IMR-90 (cell line): Measurements from ENCODE around the gene CDC14A. TPM values are rescaled to one million over a fixed set of nuclear protein-coding genes. Genes with fewer than 3 reads are reported as not detected.

Experiments
- ATAC-seq: fragments of 200-7000 bp; cut with Tn5 transposase; 2 replicates; pipeline ENCODE4 v1.9.1; 2020; ENCODE audit warnings: low read depth, mild to moderate bottlenecking, moderate library complexity
- BruUV-seq: library from RNA; stranded (reverse); fragments of 400-500 nt; replicated peaks from 2 replicates; lab custom pipeline; 2021; lab: Mats Ljungman, UMichigan
- CTCF ChIA-PET: fragments of 300-600 bp; formaldehyde crosslinking; extraction: SDS; loops from one replicate; lab custom pipeline; 2021; ENCODE audit warnings: antibody characterized with exemption; lab: Yijun Ruan, JAX
- POLR2A ChIA-PET: fragments of 300-600 bp; sonication (Branson Sonifier 250); formaldehyde crosslinking; loops from one replicate; lab custom pipeline; 2022; ENCODE audit warnings: antibody characterized with exemption; ENCODE audit not compliant: unreplicated experiment; lab: Charles Lee
- DNase-seq: peaks from one replicate; pipeline ENCODE4 v3.0.0; 2013
- H2AFZ ChIP-seq: replicated peaks from 2 replicates; pipeline ENCODE3; 2013; ENCODE audit warnings: low read length, mild to moderate bottlenecking; ENCODE audit not compliant: poor library complexity
- H2AK5ac ChIP-seq: 2 replicates; pipeline ENCODE4 v1.6.1; 2013; ENCODE audit warnings: low read depth, low read length, inconsistent platforms
- H2AK9ac ChIP-seq: replicated peaks from 2 replicates; pipeline ENCODE3; 2013; ENCODE audit warnings: mild to moderate bottlenecking, low read depth, low read length, moderate library complexity; ENCODE audit not compliant: poor library complexity
- H2BK120ac ChIP-seq: 2 replicates; pipeline ENCODE4 v1.6.1; 2013; ENCODE audit warnings: low read depth, low read length, inconsistent platforms
- H2BK15ac ChIP-seq: 3 replicates; pipeline ENCODE4 v1.6.1; 2013; ENCODE audit warnings: low read depth, low read length, inconsistent platforms
- H2BK20ac ChIP-seq: 2 replicates; pipeline ENCODE4 v1.6.1; 2013; ENCODE audit warnings: low read depth, mild to moderate bottlenecking, inconsistent platforms, low read length, moderate library complexity
- H2BK5ac ChIP-seq: 2 replicates; pipeline ENCODE4 v1.6.1; 2013; ENCODE audit warnings: mild to moderate bottlenecking, low read depth, low read length, inconsistent platforms; ENCODE audit not compliant: poor library complexity, severe bottlenecking
- H3K14ac ChIP-seq: replicated peaks from 2 replicates; pipeline ENCODE4 v1.6.1; 2013; ENCODE audit warnings: low read depth, low read length, inconsistent platforms
- H3K18ac ChIP-seq: 2 replicates; pipeline ENCODE4 v1.6.1; 2013; ENCODE audit warnings: low read depth, low read length, control low read depth
- H3K23ac ChIP-seq: 2 replicates; pipeline ENCODE4 v1.6.1; 2013; ENCODE audit warnings: low read depth, low read length, inconsistent platforms
- H3K27ac ChIP-seq: 2 replicates; pipeline ENCODE4 v1.5.1; 2013; ENCODE audit warnings: mild to moderate bottlenecking, control low read depth, low read length; ENCODE audit not compliant: insufficient read depth
- H3K27me3 ChIP-seq: 2 replicates; pipeline ENCODE4 v1.6.1; 2013; ENCODE audit warnings: low read length; ENCODE audit not compliant: control insufficient read depth, insufficient read depth
- H3K36me3 ChIP-seq: 2 replicates; pipeline ENCODE4 v1.6.1; 2013; ENCODE audit warnings: low read length, mixed read lengths; ENCODE audit not compliant: control insufficient read depth, insufficient read depth
- H3K4ac ChIP-seq: 2 replicates; pipeline ENCODE4 v1.6.1; 2013; ENCODE audit warnings: low read depth, low read length, inconsistent platforms
- H3K4me1 ChIP-seq: 2 replicates; pipeline ENCODE4 v1.6.1; 2013; ENCODE audit warnings: low read length, mixed read lengths; ENCODE audit not compliant: control insufficient read depth, insufficient read depth
- H3K4me2 ChIP-seq: 2 replicates; pipeline ENCODE4 v1.6.1; 2013; ENCODE audit warnings: low read depth, mild to moderate bottlenecking, control low read depth, low read length, moderate library complexity
- H3K4me3 ChIP-seq: 2 replicates; pipeline ENCODE4 v1.5.1; 2013; ENCODE audit warnings: low read depth, mild to moderate bottlenecking, control low read depth, low read length, moderate library complexity; ENCODE audit not compliant: insufficient read depth
- H3K56ac ChIP-seq: 2 replicates; pipeline ENCODE4 v1.6.1; 2013; ENCODE audit warnings: low read length, inconsistent platforms; ENCODE audit not compliant: insufficient read depth; ENCODE audit errors: extremely low read depth
- H3K79me1 ChIP-seq, 2 experiments: 2 replicates each; pipeline ENCODE4 v1.6.1; 2013; ENCODE audit warnings: low read length in 2 of 2, inconsistent platforms in 1 of 2, low read depth in 1 of 2
- H3K9ac ChIP-seq: 2 replicates; pipeline ENCODE4 v1.6.1; 2013; ENCODE audit warnings: low read depth, low read length, control low read depth
- H3K9me1 ChIP-seq: 2 replicates; pipeline ENCODE4 v1.6.1; 2013; ENCODE audit warnings: low read length, inconsistent platforms; ENCODE audit not compliant: insufficient read depth
- H3K9me3 ChIP-seq: 2 replicates; pipeline ENCODE4 v1.6.1; 2013; ENCODE audit warnings: low read length; ENCODE audit not compliant: control insufficient read depth, insufficient read depth
- H4K20me1 ChIP-seq: 2 replicates; pipeline ENCODE4 v1.6.1; 2013; ENCODE audit warnings: low read length, inconsistent platforms; ENCODE audit not compliant: insufficient read depth
- H4K5ac ChIP-seq: 2 replicates; pipeline ENCODE4 v1.6.1; 2013; ENCODE audit warnings: mild to moderate bottlenecking, low read depth, low read length, control low read depth
- H4K8ac ChIP-seq, 2 experiments: 2 replicates each; pipeline ENCODE4 v1.6.1; 2013; ENCODE audit warnings: low read depth in 2 of 2, low read length in 2 of 2, control low read depth in 1 of 2, inconsistent platforms in 1 of 2
- H4K91ac ChIP-seq: 2 replicates; pipeline ENCODE4 v1.6.1; 2013; ENCODE audit warnings: low read depth, low read length, inconsistent platforms; ENCODE audit not compliant: insufficient read depth
- CHD1 ChIP-seq: IDR thresholded peaks from 2 replicates; pipeline ENCODE4 v1.6.1; 2012; ENCODE audit warnings: low read depth, low read length, improper control_type of control experiment
- MXI1 ChIP-seq: IDR thresholded peaks from 2 replicates; pipeline ENCODE4 v1.6.1; 2012; ENCODE audit warnings: low read depth, mild to moderate bottlenecking, low read length, moderate library complexity, borderline replicate concordance
- POLR2A ChIP-seq: IDR thresholded peaks from 2 replicates; pipeline ENCODE4 v1.6.1; 2012; ENCODE audit warnings: mild to moderate bottlenecking, low read depth, low read length
- RAD21 ChIP-seq: IDR thresholded peaks from 2 replicates; pipeline ENCODE4 v1.6.1; 2012; ENCODE audit warnings: low read length, improper control_type of control experiment
- SMC3 ChIP-seq: fragments of 150-350 bp; IDR thresholded peaks from 2 replicates; pipeline ENCODE4 v1.6.1; 2016; ENCODE audit warnings: low read depth, mild to moderate bottlenecking, antibody characterized with exemption, low read length, moderate library complexity
- WGBS, 2 experiments: methylation state at CpG; one replicate each; pipeline versions ENCODE4 v1.1.5 to v1.1.7; 2013; ENCODE audit warnings: missing lambda C conversion rate in 2 of 2; ENCODE audit not compliant: insufficient read length in 1 of 2; ENCODE audit errors: extremely low coverage in 2 of 2; 5-methylcytosine and 5-hydroxymethylcytosine counted together
- dilution Hi-C: fragments of 300-500 bp; cut with HindIII; formaldehyde crosslinking; loops from one replicate; pipeline ENCODE4 v1.14.3; 2018; ENCODE audit warnings: low sequenced_read_pairs; ENCODE audit not compliant: unreplicated experiment
- in situ Hi-C: fragments of 300-500 bp; cut with MboI; formaldehyde crosslinking; loops from 3 replicates; pipeline ENCODE4 v1.14.3; 2019; ENCODE audit warnings: low sequenced_read_pairs, inconsistent platforms, mixed read lengths
- intact Hi-C: fragments of 100-400 bp; cut with micrococcal nuclease; formaldehyde crosslinking; loops from 2 replicates; pipeline ENCODE4 v1.10.0; 2022
- polyA plus RNA-seq, 3 experiments: library from polyadenylated mRNA; depleted of rRNA; stranded (reverse); fragments of >200 nt; gene quantifications; 2 replicates each; pipeline ENCODE4 v1.2.3, GENCODE V29; 2012; ENCODE audit warnings: low replicate concordance in 1 of 3
- total RNA-seq: library from RNA; depleted of rRNA; stranded (reverse); fragments of >200 nt; gene quantifications from 2 replicates; pipeline ENCODE4 v1.2.3, GENCODE V29; 2012; rRNA removed
- TF ChIP-seq, protein P1 (sequence below): fragments of 150-350 bp; IDR thresholded peaks from 2 replicates; pipeline ENCODE4 v1.6.1; 2017; ENCODE audit warnings: mild to moderate bottlenecking, antibody characterized with exemption, low read length, low read depth

CDC14A gene
- total and polyA plus RNA-seq, 2 of the 4 experiments (the other 2 are of a cell fraction), result 1.7 to 3.0 TPM

DNA sequence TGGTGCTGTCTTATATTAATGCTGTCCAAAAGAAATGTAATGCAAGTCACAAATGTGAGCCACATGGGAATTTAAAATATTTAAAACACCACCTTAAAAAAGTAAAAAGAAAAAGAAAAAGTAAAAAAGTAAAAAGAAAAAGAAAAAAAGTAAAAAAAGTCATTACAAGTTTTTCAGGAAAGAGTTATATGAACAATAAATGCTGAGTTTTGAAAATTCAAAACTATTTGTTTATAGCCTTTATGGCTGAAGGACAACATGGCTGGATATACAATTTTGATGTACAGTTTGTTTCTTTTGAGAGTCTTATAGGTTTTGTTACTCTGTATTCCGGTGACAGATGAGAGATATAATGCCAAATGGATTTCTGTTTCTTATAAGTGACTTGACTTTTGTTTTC is 214.8 kb downstream of the CDC14A start:
- Histone ChIP-seq H3K4ac (no peak overlapping the region), H3K14ac (no peak overlapping the region), H3K23ac (no peak overlapping the region), H2AK5ac (no peak overlapping the region), H4K20me1 (no peaks in the 10 kb centered on the region), H3K4me3 (no peak overlapping the region), H3K56ac (no peak overlapping the region), H3K9me3 (no peaks in the 10 kb centered on the region), H2BK5ac (no peak overlapping the region), H2BK15ac (no peak overlapping the region), H3K18ac (no peak overlapping the region), H4K91ac (no peak overlapping the region), H2BK20ac (no peak overlapping the region), H3K36me3 (no peaks in the 10 kb centered on the region), H3K4me1 (no peaks in the 10 kb centered on the region), H3K79me1 (no peaks in the 10 kb centered on the region), H3K9me1 (no peaks in the 10 kb centered on the region), H2AFZ (no peak overlapping the region), H3K27me3 (no peaks in the 10 kb centered on the region; the same call in 1 of the 2 replicates), H3K9ac (no peak overlapping the region), H4K8ac (no peak overlapping the region), H3K27ac (no peak overlapping the region), H4K5ac (no peak overlapping the region), H3K4me2 (no peak overlapping the region), H2BK120ac (no peak overlapping the region), H2AK9ac (no peak overlapping the region)
- BruUV-seq, result no TSS peak
- dilution Hi-C loops, result no loop called here
- ChIA-PET POLR2A (no interaction called here), CTCF (no interaction called here)
- DNase-seq (no peak), ATAC-seq (no peak)
- in situ Hi-C loops, result no loop called here
- intact Hi-C loops, result no loop called here
- WGBS, 2 experiments, result no CpG with 5 or more reads among the region's 1 CpG
- TF ChIP-seq, protein P1, sequence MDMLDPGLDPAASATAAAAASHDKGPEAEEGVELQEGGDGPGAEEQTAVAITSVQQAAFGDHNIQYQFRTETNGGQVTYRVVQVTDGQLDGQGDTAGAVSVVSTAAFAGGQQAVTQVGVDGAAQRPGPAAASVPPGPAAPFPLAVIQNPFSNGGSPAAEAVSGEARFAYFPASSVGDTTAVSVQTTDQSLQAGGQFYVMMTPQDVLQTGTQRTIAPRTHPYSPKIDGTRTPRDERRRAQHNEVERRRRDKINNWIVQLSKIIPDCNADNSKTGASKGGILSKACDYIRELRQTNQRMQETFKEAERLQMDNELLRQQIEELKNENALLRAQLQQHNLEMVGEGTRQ, result no peak
- TF ChIP-seq SMC3 (no peak), MXI1 (no peak), RAD21 (no peak), CHD1 (no peak), POLR2A (no peak)

Other genes with a start within 250 kb of the CDC14A start
- 2.7 and 5.0 TPM in 2 replicates for gene SASS6, start 219.6 kb upstream of the CDC14A start, total RNA-seq
- gene SASS6, start 219.6 kb upstream of the CDC14A start, polyA plus RNA-seq (2012; rRNA removed), result 0.69 and 1.1 TPM in 2 replicates
- gene TRMT13, start 219.3 kb upstream of the CDC14A start, total RNA-seq, result 5.2 and 12.8 TPM in 2 replicates
- 5.5 and 7.7 TPM in 2 replicates for gene TRMT13, start 219.3 kb upstream of the CDC14A start, polyA plus RNA-seq (2012; rRNA removed)
- 0.36 and 0.56 TPM in 2 replicates for gene LRRC39, start 174.2 kb upstream of the CDC14A start, total RNA-seq
- 0.16 and 0.48 TPM in 2 replicates for gene LRRC39, start 174.2 kb upstream of the CDC14A start, polyA plus RNA-seq (2012; rRNA removed)
- 3.8 and 7.5 TPM in 2 replicates for gene DBT, start 102.7 kb upstream of the CDC14A start, total RNA-seq
- 2.4 and 3.4 TPM in 2 replicates for gene DBT, start 102.7 kb upstream of the CDC14A start, polyA plus RNA-seq (2012; rRNA removed)
- 29.6 and 45.3 TPM in 2 replicates for gene RTCA, start 86.3 kb upstream of the CDC14A start, total RNA-seq
- gene RTCA, start 86.3 kb upstream of the CDC14A start, polyA plus RNA-seq (2012; rRNA removed), result 26.0 and 26.9 TPM in 2 replicates
- not detected in 2 replicates for gene GPR88, start 185.6 kb downstream of the CDC14A start, total RNA-seq
- gene GPR88, start 185.6 kb downstream of the CDC14A start, polyA plus RNA-seq (2012; rRNA removed), result 0.03 TPM in 2 replicates